Ishikawa (cell line): Measurements from ENCODE around the gene TNFRSF4.

Source experiments
- CEBPB ChIP-seq: IDR thresholded peaks from 2 replicates; pipeline ENCODE4 v1.6.1; 2012
- CREB1 ChIP-seq: IDR thresholded peaks from 2 replicates; pipeline ENCODE4 v1.6.1; 2012; ENCODE audit warnings: low read depth
- EGR1 ChIP-seq: IDR thresholded peaks from 2 replicates; pipeline ENCODE4 v1.6.1; 2012
- EP300 ChIP-seq: IDR thresholded peaks from 2 replicates; pipeline ENCODE4 v1.6.1; 2012; ENCODE audit warnings: borderline replicate concordance
- FOXM1 ChIP-seq: IDR thresholded peaks from 2 replicates; pipeline ENCODE4 v1.6.1; 2012; ENCODE audit warnings: low read depth, borderline replicate concordance
- MAX ChIP-seq: IDR thresholded peaks from 2 replicates; pipeline ENCODE4 v1.6.1; 2012
- NFIC ChIP-seq: IDR thresholded peaks from 2 replicates; pipeline ENCODE4 v1.6.1; 2012
- RAD21 ChIP-seq: IDR thresholded peaks from 2 replicates; pipeline ENCODE4 v1.6.1; 2012; ENCODE audit warnings: low read depth
- REST ChIP-seq: IDR thresholded peaks from 2 replicates; pipeline ENCODE4 v1.6.1; 2012; ENCODE audit warnings: low read depth, mild to moderate bottlenecking
- TAF1 ChIP-seq: IDR thresholded peaks from 2 replicates; pipeline ENCODE4 v1.6.1; 2012; ENCODE audit warnings: low read depth, mild to moderate bottlenecking
- TCF12 ChIP-seq: IDR thresholded peaks from 2 replicates; pipeline ENCODE4 v1.6.1; 2012; ENCODE audit warnings: low read depth
- TEAD4 ChIP-seq: IDR thresholded peaks from 2 replicates; pipeline ENCODE4 v1.6.1; 2012
- USF1 ChIP-seq: IDR thresholded peaks from 2 replicates; pipeline ENCODE4 v1.6.1; 2012
- YY1 ChIP-seq: IDR thresholded peaks from 2 replicates; pipeline ENCODE4 v1.6.1; 2012; ENCODE audit warnings: low read depth
- ZBTB7A ChIP-seq: IDR thresholded peaks from 2 replicates; pipeline ENCODE4 v1.6.1; 2012; ENCODE audit warnings: low read depth

Gene TNFRSF4

GRCh38 chr1:1208713-1209433 is 5.1 kb downstream of the TNFRSF4 start:
- TF ChIP-seq CEBPB (no peak), MAX (no peak), EP300 (no peak), TEAD4 (no peak), ZBTB7A (no peak), YY1 (no peak), EGR1 (no peak), RAD21 (no peak), REST (no peak), USF1 (no peak), NFIC (no peak)

GRCh38 chr1:1207571-1207892 is 6.4 kb downstream of the TNFRSF4 start:
- no peak for TF ChIP-seq CEBPB
- TF ChIP-seq MAX: no peak
- no peak for TF ChIP-seq REST
- no peak for TF ChIP-seq TEAD4
- TF ChIP-seq YY1: no peak
- TF ChIP-seq TCF12: no peak
- no peak for TF ChIP-seq CREB1
- no peak for TF ChIP-seq FOXM1
- no peak for TF ChIP-seq ZBTB7A
- no peak for TF ChIP-seq TAF1
- no peak for TF ChIP-seq RAD21
- TF ChIP-seq NFIC: no peak
- TF ChIP-seq USF1: no peak
- TF ChIP-seq EP300: no peak
- TF ChIP-seq EGR1: no peak

- no peak for TF ChIP-seq YY1
- TF ChIP-seq TAF1: no peak
- TF ChIP-seq FOXM1: no peak
These were observed 6.9 kb downstream of the TNFRSF4 start for GRCh38 chr1:1206966-1207531.

GRCh38 chr1:1206376-1206965 is 7.5 kb downstream of the TNFRSF4 start, which contains the start of gene TNFRSF18:
Gene TNFRSF18, minus strand, starts transcription at chr1:1206592. Its CDS starts 21 bp downstream, at chr1:1206571.
- TF ChIP-seq TAF1 (no peak), RAD21 (no peak; the same call in 1 of the 2 replicates), ZBTB7A (peak; percentile 91), CEBPB (no peak), USF1 (no peak), NFIC (no peak), TEAD4 (no peak), EP300 (peak; percentile 56; the same call in 1 of the 2 replicates), REST (no peak), TCF12 (peak; percentile 32; the same call in 1 of the 2 replicates), CREB1 (no peak), EGR1 (no peak), FOXM1 (no peak), YY1 (no peak), MAX (no peak; the same call in none of the 2 replicates)
